ENCODE results near the gene BCL11B. TPM values are rescaled to one million over a fixed set of nuclear protein-coding genes. Genes with fewer than 3 reads are reported as not detected.
A peak's percentile ranks its signal among the peaks of the same experiment; 100 is the strongest.

Gene BCL11B
- total RNA-seq, 1 donor from 2014 or later = 0.85 TPM

DNA sequence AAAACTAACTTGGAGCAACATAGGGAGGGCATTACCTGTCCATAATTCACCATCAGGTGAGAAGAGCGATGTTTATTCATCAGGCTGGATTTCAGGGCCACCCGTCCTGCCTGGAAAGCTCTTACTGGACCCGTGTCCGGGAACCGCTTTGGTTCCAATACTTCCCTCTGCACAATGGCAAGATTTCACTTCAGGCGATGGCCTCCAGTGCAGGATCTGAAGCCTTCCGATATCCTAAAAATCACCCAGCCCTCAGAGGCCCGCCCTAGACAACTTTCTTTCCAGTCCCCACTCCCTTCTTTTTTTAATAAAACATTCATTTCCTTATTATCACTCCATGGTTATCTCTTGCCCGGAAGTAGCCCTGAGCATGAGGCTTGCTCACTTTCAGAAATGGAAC, 92.5 kb downstream of the BCL11B start:
- no peak for ATAC-seq
- no peak for DNase-seq (ENCODE audit: low spot score)
- intact Hi-C loops (cut with DNase I) = loop anchor here (5.0 kb wide), 1 partner anchor 1277 kb away; no protein-coding TSS in a partner anchor

- intact Hi-C loops (cut with DNase I) = loop anchor here (1.0 to 5.0 kb wide), 2 partner anchors 36 to 1276 kb away; no protein-coding TSS in a partner anchor
- ATAC-seq (peak; percentile 84), DNase-seq (ENCODE audit: low spot score) (no peak)
These were observed 93.8 kb downstream of the BCL11B start for GRCh38 chr14:99177886-99178835.

DNA sequence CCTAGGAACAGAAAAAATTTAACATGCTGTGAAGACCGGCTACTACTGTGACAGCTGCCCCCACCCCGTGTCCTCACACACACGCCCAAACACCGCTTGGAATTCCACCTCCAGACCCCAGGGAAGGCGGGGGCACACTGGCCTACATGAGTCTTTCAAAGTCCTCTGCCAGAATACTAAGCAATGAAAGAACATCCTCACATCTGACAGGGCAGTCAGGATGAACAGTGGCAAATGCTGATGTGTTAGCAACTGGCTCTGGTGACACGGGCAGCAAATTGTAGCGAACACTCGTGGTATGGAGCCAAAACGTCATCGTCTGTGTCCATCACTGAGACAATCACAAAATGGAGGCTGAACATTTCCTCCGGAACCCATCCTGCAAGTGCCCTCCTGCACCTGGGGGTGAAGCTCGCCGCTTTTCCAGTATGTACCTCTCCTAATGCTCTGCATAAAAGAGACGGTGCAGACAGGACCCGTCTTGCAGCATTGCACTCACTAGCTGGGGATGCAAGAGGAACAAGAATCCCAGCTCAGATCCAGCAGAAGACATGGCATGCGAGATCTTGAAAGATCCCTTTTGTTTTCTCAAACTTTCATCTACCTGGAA, 94.8 kb downstream of the BCL11B start:
- ATAC-seq = no peak
- intact Hi-C loops (cut with DNase I) = loop anchor here (1.0 to 5.0 kb wide), 2 partner anchors 35 to 1275 kb away; no protein-coding TSS in a partner anchor
- no peak for DNase-seq (ENCODE audit: low spot score)

DNA sequence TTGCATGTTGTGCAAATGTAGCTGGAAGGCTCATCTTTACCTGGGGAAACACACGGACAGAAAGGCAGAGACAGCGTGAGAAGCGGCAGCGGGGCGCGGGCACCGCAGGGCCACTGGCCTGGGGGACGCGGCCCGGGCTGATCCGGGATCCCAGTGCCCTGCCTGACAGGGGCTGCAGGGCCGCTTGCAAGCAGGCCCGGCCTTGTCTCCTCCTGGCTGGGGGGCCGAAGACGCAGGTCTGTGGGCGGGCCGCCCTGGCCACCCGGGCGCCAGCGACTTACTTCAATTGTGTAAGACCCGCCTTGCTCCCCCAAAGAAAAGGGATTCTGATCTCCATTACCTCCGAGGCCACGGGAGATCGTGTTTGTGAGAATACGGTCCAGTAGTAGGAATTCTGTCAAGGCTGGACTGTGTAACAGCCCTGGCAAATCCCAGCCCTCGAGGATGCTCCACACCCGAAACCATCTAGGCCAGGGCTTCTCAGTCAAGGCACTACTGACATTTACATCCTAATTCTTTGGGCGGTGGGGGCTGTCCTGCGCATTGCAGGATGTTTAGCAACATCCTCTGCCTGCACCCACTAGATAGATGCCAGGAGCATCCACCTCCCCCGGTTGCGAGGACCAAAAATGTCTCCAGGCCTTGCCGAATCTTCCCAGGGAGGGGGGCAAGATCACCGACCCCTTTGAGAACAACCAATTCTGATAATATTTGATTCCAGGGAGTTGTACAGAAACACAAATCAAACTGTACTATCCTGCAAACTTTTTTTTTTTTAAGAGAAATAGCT, 95.6 kb downstream of the BCL11B start:
- DNase-seq (ENCODE audit: low spot score) (no peak), ATAC-seq (no peak)
- intact Hi-C loops (cut with DNase I) = loop anchor here (5.0 kb wide), 1 partner anchor 1274 kb away; no protein-coding TSS in a partner anchor

GRCh38 chr14:99175331-99176155, 96.5 kb downstream of the BCL11B start:
- intact Hi-C loops (cut with DNase I) = loop anchor here (5.0 kb wide), 1 partner anchor 1273 kb away; no protein-coding TSS in a partner anchor
- no peak for ATAC-seq
- DNase-seq (ENCODE audit: low spot score) = no peak

- ATAC-seq = no peak
These were observed 97.2 kb downstream of the BCL11B start for GRCh38 chr14:99174770-99175319.

GRCh38 chr14:99174081-99174769, 97.8 kb downstream of the BCL11B start:
- intact Hi-C loops (cut with DNase I) = no loop called here
- no peak for ATAC-seq
- DNase-seq (ENCODE audit: low spot score) = no peak

More at GRCh38 chr14:99174770-99175319, 97.2 kb downstream of the BCL11B start:
- DNase-seq (ENCODE audit: low spot score) = no peak
- intact Hi-C loops (cut with DNase I) = loop anchor here (5.0 kb wide), 1 partner anchor 1273 kb away; no protein-coding TSS in a partner anchor

DNA sequence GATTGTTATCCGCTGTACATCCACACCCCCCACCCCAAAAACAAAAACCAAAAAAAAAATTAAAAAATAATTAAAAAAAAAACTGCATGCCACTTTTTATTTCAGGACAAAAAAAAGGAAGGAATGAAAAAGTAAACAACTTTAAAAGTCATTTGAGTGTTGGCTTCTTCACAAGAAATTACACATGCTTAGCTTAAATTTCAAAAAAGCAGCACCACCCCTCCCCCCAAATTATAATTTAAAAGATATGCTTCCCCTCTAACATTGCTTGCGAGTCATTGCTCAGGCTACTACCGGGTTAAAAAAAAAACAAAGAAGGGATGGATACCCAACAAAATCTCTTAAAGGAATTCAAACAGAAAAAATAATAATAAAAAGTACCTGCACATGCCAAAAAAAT, 98.5 kb downstream of the BCL11B start:
- DNase-seq (ENCODE audit: low spot score) (no peak), ATAC-seq (no peak)
- intact Hi-C loops (cut with DNase I) = no loop called here

- intact Hi-C loops (cut with DNase I) = no loop called here
- DNase-seq (ENCODE audit: low spot score) (no peak), ATAC-seq (no peak)
These were observed 98.9 kb downstream of the BCL11B start for GRCh38 chr14:99173086-99173485.

DNA sequence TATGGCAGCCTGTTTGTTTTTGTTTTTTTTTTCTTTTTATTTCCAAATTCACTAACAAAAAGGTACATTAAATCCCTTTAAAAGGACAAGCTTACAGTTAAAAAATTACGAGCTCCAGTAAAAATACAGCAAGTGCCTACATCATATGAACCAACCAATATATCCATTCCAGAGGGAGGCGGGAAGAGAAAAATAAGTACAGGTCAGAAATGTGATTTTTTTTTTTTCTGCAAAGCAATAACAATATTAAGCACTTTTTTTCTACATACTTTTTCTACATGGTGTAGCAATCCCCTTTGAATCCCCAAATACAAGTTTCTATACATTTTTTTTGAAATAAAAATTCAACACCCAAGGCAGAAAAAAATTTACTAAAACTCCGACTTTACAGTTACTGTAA, 100.6 kb downstream of the BCL11B start:
- intact Hi-C loops (cut with DNase I) = no loop called here
- no peak for ATAC-seq

GRCh38 chr14:99169776-99170356, 102.1 kb downstream of the BCL11B start:
- intact Hi-C loops (cut with DNase I) = no loop called here
- no peak for DNase-seq (ENCODE audit: low spot score)
- no peak for ATAC-seq

More for the DNA sequence above, 100.6 kb downstream of the BCL11B start:
- no peak for DNase-seq (ENCODE audit: low spot score)

- ATAC-seq (no peak), DNase-seq (ENCODE audit: low spot score) (no peak)
- intact Hi-C loops (cut with DNase I) = no loop called here
These were observed 103.7 kb downstream of the BCL11B start for GRCh38 chr14:99168330-99168729.

GRCh38 chr14:99166506-99166905, 105.5 kb downstream of the BCL11B start:
- no peak for ATAC-seq
- no peak for DNase-seq (ENCODE audit: low spot score)
- intact Hi-C loops (cut with DNase I) = no loop called here

- intact Hi-C loops (cut with DNase I) = no loop called here
- ATAC-seq (no peak), DNase-seq (ENCODE audit: low spot score) (no peak)
These were observed 107.3 kb downstream of the BCL11B start for GRCh38 chr14:99164712-99165111.

- intact Hi-C loops (cut with DNase I) = no loop called here
- DNase-seq (ENCODE audit: low spot score) (no peak), ATAC-seq (no peak)
These were observed 108.6 kb downstream of the BCL11B start for GRCh38 chr14:99163446-99163845.

DNA sequence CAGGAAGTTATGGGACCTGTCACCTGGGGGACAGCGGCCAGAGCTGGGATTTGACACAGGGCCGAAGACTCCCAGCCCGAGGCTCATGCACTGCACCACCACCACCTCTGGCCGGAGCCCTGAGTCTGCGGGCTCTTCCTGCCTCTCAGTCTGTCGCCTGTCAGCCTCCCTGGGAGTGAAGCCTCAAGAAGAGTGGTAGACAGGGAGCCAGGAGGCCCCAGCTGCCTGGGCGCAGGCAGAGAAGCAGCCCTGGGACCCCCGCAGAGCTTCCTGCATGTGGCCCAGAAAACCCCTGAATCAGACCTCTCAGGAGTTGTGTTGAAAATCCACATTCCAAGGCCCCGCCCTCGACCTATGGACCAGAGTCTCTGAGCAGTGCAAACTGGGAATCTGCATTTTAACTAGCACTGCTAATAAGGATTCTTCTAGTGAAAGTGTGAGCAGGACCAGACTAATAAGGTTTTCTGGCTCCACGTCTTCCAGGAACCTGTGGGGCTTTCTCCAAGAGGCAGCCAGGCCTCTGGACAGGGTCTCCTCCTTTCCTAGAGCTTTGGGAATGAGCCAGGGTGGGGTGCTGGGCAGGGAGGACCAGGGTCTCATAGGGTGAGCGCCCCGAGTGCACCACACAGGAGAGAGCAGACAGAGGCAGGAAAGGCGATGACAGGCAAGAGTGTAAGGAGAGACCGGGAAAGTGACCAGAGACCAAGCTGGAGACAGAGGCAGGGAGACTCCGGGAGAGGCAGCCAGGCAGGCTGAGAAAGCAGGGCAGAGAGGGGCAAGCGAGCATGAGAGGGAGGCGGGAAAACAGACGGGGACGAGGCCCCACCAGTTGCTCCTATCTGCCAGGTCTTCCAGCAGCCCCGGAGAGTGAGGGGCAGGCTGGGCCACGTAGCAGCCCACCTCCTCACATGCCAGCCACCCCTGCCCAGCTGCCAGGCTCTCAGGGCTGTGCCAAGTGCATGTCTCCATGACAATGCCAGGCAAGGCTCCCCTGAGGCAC, 112.4 kb downstream of the BCL11B start:
- intact Hi-C loops (cut with DNase I) = no loop called here
- DNase-seq (ENCODE audit: low spot score) = no peak
- ATAC-seq = no peak
